Measurements from ENCODE around the gene CASKIN1.

The CASKIN1 gene

GRCh38 chr16:2212362-2213324, 16.2 kb upstream of the CASKIN1 start:
- Mint-ChIP-seq H3K9me3 (no peaks in the 10 kb centered on the region), H3K27ac (no peak overlapping the region)
- no peak for DNase-seq

GRCh38 chr16:2211923-2212347, 15.5 kb upstream of the CASKIN1 start:
- peak overlapping the region; percentile 64 for H3K4me3 Mint-ChIP-seq

More at GRCh38 chr16:2212362-2213324, 16.2 kb upstream of the CASKIN1 start:
- Mint-ChIP-seq H3K4me1 (peaks cover 41% of the 10 kb centered on the region), H3K36me3 (ENCODE audit: low read depth) (peaks cover 4% of the 10 kb centered on the region), H3K27me3 (ENCODE audit: low read depth, poor library complexity) (no peaks in the 10 kb centered on the region), H3K4me3 (peak overlapping the region; percentile 82)
- no peak for TF ChIP-seq CTCF (IDR thresholded peaks at IDR 0.05)

GRCh38 chr16:2210386-2211365, 14.3 kb upstream of the CASKIN1 start, which contains the start of gene BRICD5:
BRICD5 (minus strand) TSS chr16:2210863; CDS start chr16:2210833, 30 bp downstream.
- no peak for TF ChIP-seq CTCF (IDR thresholded peaks at IDR 0.05)
- H3K36me3 Mint-ChIP-seq (ENCODE audit: low read depth), result peaks cover 12% of the 10 kb centered on the region
- H3K9me3 Mint-ChIP-seq, result no peaks in the 10 kb centered on the region
- no peaks in the 10 kb centered on the region for H3K27me3 Mint-ChIP-seq (ENCODE audit: low read depth, poor library complexity)
- peak within 1 kb of the TSS; percentile 32 for H3K27ac Mint-ChIP-seq
- H3K4me1 Mint-ChIP-seq, result peaks cover 53% of the 10 kb centered on the region
- DNase-seq, result no peak
- H3K4me3 Mint-ChIP-seq, result peak within 1 kb of the TSS; percentile 23

More at GRCh38 chr16:2211923-2212347, 15.5 kb upstream of the CASKIN1 start:
- Mint-ChIP-seq H3K27ac (no peak overlapping the region), H3K4me1 (peaks cover 46% of the 10 kb centered on the region), H3K27me3 (ENCODE audit: low read depth, poor library complexity) (no peaks in the 10 kb centered on the region), H3K9me3 (no peaks in the 10 kb centered on the region), H3K36me3 (ENCODE audit: low read depth) (peaks cover 8% of the 10 kb centered on the region)
- no peak for TF ChIP-seq CTCF (IDR thresholded peaks at IDR 0.05)
- no peak for DNase-seq

GRCh38 chr16:2210009-2210332, 13.6 kb upstream of the CASKIN1 start:
- Mint-ChIP-seq H3K27ac (no peak overlapping the region), H3K27me3 (ENCODE audit: low read depth, poor library complexity) (no peaks in the 10 kb centered on the region), H3K36me3 (ENCODE audit: low read depth) (peaks cover 12% of the 10 kb centered on the region), H3K4me1 (peaks cover 49% of the 10 kb centered on the region), H3K4me3 (no peak overlapping the region), H3K9me3 (no peaks in the 10 kb centered on the region)
- no peak for DNase-seq
- TF ChIP-seq CTCF (IDR thresholded peaks at IDR 0.05), result no peak

- Mint-ChIP-seq H3K4me1 (peaks cover 53% of the 10 kb centered on the region), H3K9me3 (no peaks in the 10 kb centered on the region), H3K27me3 (ENCODE audit: low read depth, poor library complexity) (peaks cover 3% of the 10 kb centered on the region), H3K27ac (no peak overlapping the region), H3K4me3 (no peak overlapping the region), H3K36me3 (ENCODE audit: low read depth) (peaks cover 12% of the 10 kb centered on the region)
- DNase-seq, result no peak
- TF ChIP-seq CTCF (IDR thresholded peaks at IDR 0.05), result no peak
Measured at GRCh38 chr16:2209258-2210008, 13.0 kb upstream of the CASKIN1 start.
